Stromal cell of bone marrow (primary cell): ENCODE measurements around the gene KNDC1.
"Not testable (repeated sequence)": the region's sequence is repeated elsewhere in the genome, so short reads cannot be mapped to it uniquely, and the experiment has no call there.

Experiments used
- DNase-seq: peaks from one replicate; pipeline ENCODE4 v3.0.0-alpha.2; 2012; ENCODE audit warnings: low read depth

KNDC1 gene

DNA sequence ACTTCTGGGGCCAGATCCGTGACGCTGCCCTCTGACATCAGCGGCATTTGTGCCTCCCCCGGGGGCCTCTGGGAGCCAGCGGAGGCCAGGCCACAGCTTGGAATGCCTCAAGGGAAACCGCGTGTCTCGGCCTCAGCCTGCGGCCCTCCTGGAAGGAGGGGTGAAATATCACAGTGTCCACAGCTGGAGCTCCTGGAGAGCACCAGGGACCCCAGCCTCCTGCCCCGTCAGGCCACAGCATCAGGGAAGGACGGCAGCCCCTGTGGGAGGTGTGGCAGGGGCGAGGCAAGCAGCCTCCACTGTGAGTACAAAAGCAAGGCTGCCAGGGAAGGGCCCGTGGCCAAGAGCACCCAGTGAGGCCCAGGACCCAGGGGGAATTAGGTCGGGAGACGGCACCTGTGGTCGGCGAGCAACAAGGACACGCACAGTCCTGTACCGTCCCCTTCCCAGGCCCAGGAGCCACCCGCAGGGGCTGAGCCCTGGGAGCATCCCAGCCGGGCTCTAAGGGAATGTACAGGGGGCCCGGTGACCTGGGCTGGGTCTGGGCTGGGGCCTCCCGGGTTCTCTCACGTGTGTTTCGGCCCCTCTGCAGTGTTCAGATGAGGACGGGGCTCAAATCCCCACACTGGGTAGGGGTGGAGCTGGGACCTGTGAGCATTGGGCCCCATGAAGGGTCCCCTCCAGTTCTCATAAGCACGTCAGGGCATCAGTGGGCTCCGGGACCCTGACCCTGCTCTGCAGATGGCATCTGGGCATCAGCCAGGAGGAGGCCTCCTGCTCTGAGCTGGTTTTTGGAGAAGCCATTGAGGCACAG, 18.7 kb upstream of the KNDC1 start:
- DNase-seq: no peak

DNA sequence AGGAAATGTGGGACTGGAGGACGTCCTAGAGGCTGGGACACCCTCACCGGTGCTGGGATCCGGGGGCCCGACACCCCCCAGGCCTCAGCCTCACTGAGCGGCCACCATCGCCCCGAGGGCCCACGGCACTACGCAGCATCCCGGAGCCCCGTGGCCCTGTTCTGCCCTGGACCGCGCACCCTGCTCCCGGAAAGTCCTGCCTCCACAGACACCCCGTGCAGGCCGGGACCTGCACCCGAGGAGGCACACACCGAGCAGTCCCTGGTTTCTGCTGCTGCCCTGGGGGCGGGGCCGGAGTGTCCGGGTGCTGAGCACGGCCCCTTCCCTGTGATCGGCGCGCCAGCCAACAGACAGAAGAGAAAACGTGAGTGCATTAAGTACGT, 18.1 kb upstream of the KNDC1 start:
- DNase-seq: no peak

DNA sequence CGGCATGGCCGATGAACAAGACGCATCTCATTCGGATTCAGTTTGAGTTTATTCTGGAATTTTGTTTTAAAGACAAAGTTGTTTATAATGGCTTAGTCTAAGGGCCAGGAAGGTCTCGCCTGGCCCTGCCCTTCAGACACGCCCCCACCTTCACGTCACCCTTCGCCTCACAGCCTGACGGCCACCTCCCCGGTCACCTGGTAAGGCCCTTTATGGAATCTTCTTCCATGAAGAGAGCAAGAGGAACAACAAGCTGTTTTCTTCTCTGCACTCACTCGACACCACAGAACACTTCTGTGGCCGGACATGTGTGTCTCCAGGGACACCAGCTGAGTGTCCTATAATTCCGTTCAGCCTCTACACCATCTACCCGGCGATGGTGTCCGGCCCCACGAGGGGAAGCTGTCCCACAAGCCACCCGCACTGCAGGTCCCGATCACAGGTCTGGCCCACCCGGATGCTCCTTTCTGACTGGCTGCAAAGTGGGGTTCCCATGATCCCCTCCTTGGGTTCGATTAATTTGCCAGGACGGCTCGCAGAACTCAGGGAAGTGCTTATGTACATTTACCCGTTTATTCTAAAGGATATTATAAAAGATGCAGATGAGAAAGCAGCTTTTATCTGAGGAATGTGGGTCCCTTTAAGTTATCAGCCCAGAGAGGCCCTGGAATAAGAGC, 17.4 kb upstream of the KNDC1 start:
- DNase-seq: no peak

DNA sequence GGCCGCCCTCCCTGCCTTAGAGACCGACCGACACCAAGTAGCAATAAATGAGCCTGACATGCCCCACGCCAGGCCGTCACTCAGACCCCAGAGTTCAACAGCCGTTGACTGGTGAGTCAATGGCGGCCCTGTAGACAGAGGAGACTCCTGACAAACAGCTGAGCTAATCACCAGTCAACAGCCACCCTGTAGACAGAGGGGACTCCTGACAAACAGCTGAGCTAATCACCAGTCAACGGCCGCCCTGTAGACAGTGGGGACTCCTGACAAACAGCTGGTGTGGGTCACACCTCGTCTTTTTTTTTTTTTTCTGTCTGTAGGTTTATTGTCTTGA, 16.9 kb upstream of the KNDC1 start:
- no peak for DNase-seq

DNA sequence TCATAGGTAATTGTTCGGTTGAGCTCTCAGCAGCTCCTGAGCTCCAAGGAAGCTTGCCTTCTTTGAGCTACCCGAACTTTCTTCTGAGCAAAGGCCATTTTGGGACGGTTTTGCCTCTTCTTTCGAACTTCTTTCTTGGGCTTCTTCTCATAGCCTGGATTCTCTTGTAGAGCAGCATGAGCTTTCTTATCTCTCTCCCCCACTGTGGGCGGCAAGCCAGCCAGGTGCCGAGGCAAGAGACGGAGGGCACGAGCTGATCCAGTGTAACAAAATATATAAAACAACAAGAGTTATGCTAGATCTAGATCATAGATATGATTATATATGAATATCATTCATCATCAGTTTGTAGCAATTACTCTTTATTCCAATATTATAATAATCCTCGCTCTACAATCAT, 16.5 kb upstream of the KNDC1 start:
- DNase-seq: no peak

DNA sequence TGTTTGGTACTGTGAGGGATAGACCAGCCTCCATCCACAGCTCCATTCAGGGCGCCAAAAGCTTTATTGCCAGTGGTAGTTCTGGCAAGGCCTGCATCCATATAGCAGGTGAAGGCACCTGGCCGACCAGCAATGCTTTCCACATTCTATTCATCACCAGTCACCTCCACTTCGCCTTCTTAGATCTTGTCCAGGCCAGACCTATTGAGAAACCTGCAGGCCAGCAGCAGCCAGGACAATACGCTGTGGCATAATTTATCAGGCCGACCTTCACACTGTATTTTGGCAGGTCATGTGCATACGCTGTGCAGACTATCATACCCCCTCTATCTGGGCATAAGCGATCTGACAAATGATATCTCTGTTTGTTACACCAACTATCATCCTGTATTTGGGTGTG, 15.2 kb upstream of the KNDC1 start:
- no peak for DNase-seq

DNA sequence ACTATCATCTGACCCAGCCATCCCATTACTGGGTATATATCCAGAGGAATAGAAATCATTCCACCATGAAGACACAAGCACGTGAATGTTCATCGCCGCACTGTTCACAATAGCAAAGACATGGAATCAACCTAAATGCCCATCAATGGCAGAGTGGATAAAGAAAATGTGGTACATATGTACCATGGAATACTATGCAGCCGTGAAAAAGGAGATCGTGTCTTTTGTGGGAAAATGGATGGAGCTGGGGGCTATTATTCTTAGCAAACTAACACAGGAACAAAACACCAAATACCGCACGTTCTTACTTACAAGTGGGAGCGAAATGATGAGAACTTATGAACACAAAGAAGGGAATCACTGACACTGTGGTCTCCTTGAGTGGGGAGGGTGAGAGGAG, 9.8 kb upstream of the KNDC1 start:
- no peak for DNase-seq

DNA sequence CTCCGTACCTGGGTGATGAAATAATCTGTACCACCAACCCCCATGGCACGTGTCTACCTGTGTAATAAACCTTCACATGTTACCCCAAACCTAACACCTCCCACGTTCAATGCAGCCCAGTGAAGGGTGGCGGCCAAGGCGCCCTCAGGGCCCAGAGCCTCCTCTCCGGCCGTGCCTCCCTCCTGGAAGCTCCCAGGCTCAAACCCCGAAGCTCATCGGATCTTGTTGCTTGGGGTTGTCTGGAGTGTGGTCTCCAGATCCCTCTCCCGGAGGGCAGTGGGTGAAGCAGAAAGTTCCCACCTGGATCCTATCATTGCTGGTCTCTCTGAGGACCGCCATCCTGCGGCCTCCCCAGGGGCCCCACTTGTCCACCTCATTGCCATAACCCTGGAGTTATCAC, 9.4 kb upstream of the KNDC1 start:
- no peak for DNase-seq

DNA sequence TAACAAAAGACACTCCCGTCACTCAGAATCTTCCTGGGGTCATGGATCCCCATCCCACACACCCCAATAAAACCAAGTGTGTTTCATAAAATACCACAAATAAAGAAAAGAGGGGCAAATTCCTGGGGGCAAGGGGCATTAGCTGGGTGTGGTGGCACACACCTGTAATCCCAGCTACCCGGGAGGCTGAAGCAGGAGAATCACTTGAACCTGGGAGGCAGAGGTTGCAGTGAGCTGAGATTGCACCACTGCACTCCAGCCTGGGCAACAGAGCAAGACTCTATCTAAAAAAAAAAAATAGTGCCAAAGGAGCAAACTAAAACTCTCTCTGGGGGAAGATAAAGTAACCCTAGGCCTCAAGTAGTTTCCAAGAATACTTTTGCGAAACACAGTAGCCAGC, 8.9 kb upstream of the KNDC1 start:
- DNase-seq: not testable (repeated sequence)

DNA sequence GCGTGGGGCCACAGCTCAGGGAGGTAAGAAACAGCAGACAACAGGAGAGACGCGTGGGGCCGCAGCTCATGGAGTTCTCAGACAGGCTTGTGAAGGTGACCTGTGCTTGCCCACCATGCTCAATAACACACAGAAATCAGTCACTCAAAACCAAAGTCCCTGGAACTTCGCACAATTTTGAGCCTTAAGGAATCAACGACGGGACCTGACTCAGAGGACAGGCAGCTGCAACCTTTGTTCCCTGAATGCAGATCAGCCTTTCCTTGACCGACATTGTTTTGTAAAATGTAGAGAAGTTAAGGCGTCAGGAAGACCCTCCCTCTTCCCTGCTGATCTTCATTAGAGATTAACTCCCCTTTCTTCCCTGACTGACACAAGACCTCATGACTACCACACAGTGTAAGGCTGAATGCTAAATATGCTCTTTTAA, 8.5 kb upstream of the KNDC1 start:
- DNase-seq: no peak

DNA sequence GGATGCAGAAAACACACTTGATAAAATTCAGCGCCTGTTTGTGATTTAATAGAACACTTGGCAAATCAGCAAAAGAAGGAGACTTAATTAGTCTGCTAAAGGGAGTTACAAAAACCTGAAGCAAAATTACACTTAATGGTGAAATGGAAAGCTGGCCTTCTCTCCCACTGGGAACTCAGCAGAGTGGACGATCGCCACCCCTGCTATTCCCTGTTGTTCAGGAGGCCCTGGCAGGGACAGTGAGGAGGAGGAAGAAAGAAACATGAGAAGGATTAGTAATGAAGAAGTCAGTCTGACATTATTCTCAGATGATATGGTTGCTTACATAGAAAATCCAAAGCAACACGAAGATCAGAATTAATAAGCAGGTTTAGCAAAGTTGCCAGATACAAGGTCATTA, 5.6 kb upstream of the KNDC1 start:
- no peak for DNase-seq

DNA sequence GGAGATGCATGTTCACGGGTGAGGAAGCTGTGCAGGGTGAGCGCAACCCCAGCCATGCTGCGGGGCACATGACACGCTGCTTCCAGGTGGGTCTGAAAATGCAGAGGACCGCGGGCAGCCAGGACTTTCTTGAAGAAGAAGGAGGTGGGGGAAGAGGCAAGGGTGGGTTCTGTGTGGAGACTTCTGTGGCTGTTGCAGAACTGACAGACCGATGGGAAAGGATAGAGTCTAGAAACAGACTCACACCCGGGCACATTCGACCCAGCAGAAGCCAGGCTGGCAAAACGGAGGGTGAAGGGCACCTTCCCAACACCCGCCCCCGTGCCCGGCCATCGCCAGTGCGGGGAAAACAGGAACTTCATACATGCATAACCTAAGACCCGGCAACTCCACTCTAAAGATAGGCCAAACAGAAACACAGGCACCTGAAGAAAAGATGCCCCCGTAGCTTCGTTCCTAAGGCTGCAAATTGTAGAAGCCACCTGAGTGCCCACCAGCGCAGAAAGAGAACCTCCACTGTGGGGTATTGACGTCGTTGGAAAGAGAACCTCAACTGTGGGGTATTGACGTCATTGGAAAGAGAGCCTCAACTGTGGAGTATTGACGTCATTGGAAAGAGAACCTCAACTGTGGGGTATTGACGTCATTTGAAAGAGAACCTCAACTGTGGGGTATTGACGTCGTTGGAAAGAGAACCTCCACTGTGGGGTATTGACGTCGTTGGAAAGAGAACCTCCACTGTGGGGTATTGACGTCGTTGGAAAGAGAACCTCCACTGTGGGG, 4.8 kb upstream of the KNDC1 start:
- no peak for DNase-seq

DNA sequence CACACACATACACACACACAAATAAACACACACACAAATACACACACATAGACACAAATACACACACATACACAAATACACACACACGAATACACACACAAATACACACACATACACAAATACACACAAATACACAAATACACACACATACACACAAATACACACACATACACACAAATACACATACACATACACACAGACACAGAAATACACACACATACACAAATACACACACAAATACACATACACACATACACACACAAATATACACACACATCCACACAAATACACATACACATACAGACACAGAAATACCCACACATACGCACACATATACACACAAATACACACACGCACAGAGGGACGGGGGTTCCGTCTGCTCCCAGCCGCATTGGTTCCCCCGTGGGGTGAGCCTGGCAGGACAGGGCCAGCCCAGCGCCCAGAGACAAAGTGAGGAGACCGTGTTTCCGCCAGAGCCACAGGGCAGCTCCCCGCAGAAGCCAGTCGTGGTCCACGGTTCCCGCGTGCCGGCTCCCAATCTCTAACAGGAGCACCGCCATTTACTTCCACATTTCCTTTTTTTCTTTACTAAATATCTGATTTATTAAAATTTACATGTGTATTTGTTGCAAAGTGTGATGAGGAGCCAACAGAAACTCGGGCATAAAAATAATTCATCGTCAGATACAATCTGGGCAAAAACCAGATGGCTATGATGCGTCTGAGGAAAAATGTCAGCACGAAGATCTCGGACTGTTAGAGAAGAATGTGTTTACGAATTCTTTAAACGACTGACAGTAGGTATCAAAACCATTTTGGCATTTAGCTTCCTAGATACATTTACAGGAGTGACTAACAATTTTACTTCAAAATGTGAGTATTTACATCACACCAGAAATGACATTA, 3.1 kb upstream of the KNDC1 start:
- DNase-seq: no peak

DNA sequence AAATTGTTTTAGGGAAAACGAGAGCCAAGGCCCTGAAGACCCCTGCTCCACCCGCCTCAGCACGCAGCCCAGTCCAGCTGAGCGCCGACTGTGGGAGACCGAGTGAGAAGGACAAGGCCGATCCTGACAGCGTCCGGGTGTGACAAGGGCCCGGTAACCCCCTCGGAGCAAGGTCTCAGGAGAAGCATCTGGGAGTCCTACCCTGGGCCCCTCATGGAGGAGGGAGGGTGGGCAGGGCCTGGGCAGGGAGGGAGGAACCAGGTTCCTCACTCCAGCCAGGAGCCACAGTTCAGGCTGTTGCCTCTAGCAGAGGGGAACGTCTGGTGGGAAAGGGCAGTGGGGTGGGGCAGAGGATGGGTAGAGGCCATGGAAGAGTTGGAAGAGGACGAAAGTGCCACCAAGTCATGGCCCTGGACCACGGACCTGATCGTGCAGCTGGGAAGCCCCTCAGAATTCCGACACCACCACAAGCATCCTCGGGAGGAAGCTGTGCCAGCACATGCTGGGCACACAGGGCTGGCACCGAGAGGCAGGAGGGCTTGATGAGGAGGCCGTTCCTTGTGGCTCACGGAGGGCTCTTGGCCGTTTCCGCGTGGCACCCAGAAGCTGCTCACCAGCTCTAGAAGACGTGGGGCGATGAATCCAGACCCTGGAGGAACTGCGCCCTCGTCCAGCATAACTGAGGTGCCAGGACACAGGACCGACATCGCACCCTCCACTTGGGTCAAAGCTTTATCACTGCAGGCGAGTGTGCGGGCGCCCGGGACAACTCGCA, 2.2 kb upstream of the KNDC1 start:
- DNase-seq: no peak

DNA sequence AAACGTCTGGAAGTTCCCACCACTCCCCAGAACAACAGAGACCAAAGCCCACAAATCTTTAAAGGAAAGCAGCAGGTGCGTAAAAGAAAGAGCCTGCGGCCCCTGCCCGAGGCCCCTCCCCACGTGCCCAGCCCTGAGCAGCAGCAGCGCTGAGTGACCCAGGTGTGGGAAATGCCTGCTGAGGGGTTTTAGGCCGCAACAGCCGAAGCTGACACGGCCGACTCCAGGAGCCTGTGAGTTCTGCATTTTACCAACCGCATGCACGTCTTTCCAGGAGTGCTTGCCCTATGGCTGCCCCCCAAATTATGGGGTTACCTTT, 1.6 kb upstream of the KNDC1 start:
- no peak for DNase-seq

DNA sequence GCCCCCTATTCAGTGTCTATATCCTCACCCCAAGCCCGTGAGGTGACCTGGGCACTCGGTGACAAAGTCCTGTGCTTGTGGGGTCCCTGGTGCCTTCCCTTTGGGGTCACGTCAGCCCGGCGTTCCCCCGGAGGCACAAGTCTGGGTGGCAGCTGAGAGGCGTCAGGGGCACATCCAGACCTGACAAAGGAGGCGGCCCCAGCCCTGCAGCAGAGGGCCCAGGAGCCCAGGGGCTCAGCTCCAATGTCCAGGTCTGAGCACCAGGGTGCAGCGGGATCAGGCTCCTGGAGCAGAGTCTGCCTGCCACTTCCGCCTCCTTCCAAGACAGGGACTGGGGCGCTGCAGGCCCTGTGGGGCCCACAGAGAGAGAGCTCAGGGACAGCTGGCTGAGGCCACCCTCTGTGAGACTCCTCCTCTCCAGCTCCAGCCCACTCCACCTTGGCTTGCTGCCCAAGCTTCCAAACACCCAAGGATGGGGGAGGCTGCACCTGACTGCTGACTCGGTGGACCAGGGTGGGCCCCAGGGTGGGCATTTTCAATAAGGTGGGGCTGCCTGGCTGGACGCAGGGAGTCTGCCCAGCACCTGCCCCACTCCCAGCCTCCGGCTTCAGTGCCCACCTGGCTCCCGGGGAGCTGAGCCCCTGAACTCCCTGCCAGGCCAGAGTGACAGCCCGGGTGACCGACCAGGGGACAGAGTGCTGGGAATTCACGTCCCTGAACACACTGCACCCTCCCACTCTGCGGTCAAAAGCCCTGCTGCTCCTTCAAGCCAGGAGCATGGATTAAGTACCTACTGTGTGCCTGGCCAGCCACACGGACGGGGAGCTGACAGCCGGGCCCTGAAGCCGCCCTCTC, 1.0 kb upstream of the KNDC1 start:
- DNase-seq: no peak

DNA sequence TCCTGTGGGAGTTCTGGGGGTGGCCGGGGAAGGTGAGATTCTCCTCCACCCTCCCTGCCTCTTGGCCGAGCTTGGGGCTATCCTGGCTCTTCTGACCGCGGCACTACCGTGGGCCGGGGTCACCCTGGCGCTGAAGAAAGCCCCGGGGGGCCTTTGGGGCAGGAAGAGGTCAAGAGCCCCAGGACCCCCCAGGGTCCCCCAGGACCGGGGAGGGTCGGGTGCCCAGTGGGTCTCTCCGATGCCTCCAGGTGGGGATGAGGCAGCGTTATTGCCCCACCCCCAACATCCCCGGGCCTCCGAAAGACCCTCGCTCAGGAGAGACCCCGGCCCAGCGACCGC, 439 bp upstream of the KNDC1 start:
- no peak for DNase-seq

DNA sequence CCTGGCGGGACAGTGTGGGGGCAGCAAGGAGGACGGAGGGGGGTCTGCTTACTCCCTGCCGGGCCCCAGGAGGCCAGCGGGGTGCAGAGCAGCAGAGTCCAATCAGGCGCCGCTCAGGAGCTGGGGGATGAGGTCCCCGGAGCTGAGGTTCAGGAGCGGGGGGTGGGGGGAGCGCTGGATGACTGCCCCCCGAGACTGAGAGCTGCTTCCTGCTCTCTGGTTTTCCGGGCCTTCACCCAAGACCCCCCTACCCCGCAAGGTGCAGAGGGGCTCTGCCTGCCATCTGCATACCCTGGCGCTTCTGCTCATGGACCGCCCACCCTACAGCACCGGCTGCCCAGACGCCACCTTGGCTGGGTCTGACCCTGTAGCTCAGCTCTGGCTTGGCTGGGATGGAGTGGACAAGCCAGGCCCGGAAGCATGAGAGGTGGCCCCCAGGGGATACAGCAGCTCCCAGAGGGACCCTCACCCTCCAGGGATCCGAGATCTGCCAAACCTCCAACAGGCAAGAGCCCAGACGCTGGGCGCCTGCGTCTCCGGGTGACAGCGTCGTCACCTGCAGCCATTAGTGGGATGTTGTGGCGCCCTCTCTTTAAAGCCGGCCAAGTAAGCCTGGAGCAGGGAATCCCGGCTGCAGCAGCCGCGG, 930 bp downstream of the KNDC1 start:
- no peak for DNase-seq

DNA sequence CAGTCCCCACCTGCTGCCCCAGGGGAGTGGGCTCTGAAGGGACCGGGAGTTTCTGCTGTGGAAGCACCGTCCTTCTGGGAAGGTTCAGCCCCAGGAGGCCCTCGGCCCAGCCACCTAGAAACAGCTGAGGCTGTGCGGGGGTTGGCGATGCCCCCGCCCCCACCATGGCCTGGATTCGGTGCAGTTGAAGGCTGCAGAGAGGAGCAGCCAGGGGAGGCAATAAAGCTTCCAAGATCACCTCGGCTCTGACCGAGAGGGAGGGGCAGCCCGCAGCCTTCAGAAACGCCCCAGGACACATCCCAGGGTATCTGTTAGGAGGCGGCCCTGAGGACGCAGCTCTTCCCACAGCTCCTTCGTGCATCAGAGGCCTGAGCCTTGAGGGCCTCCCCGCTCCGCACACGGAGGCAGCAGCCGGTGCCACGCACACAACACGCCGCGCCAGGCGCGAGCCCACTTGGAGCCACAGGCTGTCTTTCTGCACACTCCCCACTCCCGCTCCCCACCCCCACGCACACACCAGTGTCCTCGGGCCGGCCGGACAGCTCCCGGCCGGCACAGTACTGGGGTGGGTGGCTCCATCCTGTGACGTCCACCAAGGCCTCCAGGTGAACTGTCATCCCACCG, 1.6 kb downstream of the KNDC1 start:
- no peak for DNase-seq
